ENCODE measurements around the gene LLCFC1.

Gene LLCFC1

DNA sequence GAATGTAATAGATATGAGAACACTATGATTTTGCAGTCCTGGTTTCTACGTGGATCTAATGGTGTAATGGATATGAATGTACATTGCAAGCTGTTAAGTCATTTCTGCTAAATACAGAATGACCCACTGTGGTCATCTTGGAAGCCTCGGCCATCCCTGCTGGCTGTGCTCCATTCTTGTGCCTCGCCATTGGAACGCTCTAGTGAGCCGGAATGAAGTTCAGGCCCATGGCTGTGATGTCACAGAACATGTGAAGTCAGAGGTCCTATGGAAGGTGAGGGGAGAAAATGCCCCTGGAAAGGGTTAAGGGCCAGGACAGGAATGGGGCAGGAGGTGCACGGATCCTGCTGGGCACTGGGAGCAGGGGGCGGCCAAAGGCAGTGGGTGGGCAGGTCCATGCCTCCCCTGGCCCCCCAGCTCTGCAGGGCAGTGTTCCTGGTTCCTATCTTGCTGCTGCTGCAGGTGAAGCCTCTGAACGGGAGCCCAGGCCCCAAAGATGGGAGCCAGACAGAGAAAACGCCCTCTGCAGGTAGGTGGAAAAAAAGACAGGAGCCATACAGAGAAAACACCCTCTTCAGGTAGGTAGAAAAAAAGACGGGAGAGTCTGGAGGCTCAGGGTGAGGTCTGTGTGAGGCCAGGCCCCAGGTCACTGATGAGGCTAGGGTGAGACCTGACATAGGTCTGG, at the start of gene LLCFC1:
TSS of gene LLCFC1 (plus strand) at position 259 of the 685 bp plus-strand sequence. CDS start at position 397, 138 bp downstream.
- Histone ChIP-seq H3K4me3 (no peak within 1 kb of the TSS), H3K4me2 (peak within 1 kb of the TSS; percentile 2; the same call in 1 of the 2 replicates), H3K27ac (no peak within 1 kb of the TSS), H3K27me3 (no peaks in the 10 kb centered on the region), H3K36me3 (no peaks in the 10 kb centered on the region), H3K4me1 (peaks cover 13% of the 10 kb centered on the region), H3K9ac (no peak within 1 kb of the TSS), H4K20me1 (no peaks in the 10 kb centered on the region), H3K9me3 (0 out of 2 replicates have a peak, but pooled peaks cover 6% of the 10 kb centered on the region)
- no peak for TF ChIP-seq Cebpa-rat (IDR thresholded peaks at IDR 0.05)

DNA sequence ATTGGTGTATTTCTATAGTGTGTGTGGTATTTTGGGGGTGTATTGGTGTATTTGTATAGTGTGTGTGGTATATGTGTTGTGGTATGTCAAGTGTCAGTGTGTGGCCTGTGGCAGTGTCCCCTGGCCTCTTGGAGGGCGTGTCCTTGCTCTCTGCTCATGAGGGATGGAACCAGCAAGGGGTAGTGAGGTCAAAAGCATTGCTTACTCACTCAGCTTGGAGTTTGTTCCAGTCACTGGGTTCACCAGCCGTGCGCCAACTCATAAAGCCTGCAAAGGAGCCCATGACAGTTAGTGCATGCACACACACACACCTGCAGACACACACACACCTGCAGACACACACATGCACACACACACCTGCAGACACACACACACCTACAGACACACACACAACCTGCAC, 49.5 kb upstream of the LLCFC1 start:
- H4K20me1 ChIP-seq: no peaks in the 10 kb centered on the region
- no peak overlapping the region for H3K4me3 ChIP-seq
- no peak overlapping the region for H3K9ac ChIP-seq
- no peak overlapping the region for H3K27ac ChIP-seq
- no peak overlapping the region for H3K4me2 ChIP-seq
- no peaks in the 10 kb centered on the region for H3K4me1 ChIP-seq
- no peak for TF ChIP-seq Cebpa-rat (IDR thresholded peaks at IDR 0.05)
- H3K9me3 ChIP-seq: no peaks in the 10 kb centered on the region
- H3K27me3 ChIP-seq: no peaks in the 10 kb centered on the region
- H3K36me3 ChIP-seq: no peaks in the 10 kb centered on the region

DNA sequence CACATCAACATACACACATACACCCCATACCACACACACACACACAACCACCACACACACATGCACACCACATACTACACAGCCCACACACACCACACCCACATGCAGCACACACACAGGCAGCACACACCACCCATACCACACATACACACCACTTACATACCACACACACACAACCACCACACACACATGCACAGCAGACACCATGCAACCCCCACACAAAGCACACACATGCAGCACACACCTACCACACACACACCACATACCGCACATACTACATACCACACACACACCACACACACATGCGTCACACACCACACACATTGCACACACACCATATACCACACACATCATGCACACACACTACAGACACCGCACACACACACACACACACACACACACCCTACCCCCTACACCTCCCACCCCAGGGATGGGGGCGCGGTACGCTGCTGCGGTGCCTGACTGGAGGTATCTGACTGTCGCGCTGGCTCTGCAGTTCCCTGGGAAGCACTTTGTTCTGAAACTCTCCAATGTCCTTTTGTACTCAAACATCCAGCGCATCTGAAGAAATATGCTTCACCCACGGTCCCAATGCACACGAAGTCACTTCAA, 48.3 kb upstream of the LLCFC1 start:
- Histone ChIP-seq H3K36me3 (no peaks in the 10 kb centered on the region), H3K4me1 (no peaks in the 10 kb centered on the region), H4K20me1 (no peaks in the 10 kb centered on the region), H3K4me3 (no peak overlapping the region), H3K4me2 (no peak overlapping the region), H3K27me3 (no peaks in the 10 kb centered on the region), H3K9me3 (no peaks in the 10 kb centered on the region), H3K27ac (no peak overlapping the region), H3K9ac (no peak overlapping the region)
- TF ChIP-seq Cebpa-rat (IDR thresholded peaks at IDR 0.05): no peak

DNA sequence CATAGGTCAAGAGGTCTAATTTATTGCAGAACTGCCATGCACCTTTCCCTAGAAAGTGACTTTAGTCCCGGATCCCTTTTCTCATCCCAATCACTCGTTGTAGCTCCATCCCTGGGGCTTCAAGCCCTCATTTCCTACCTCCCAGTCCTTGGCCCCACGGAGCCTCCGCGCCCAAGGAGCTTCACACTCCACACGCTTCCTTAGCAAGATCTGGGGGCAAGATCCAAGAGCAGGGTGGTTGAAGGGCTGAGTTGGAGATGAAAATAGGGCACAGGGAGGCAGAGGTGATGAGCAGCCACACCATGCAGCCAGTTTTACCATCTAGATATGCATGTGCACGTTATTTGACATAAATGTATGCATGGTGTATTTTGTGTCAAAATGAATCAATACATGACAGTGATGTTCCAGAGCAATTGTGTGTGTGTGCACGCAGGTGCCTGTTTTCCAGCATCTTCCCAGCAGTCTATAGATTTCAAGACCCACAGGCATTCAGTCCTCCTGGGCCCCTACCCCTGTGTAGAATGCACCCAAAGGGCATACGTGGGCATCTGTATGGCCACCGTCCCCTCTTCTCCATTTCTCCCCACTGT, 47.7 kb upstream of the LLCFC1 start:
- Histone ChIP-seq H3K4me1 (no peaks in the 10 kb centered on the region), H3K4me3 (no peak overlapping the region), H3K27ac (no peak overlapping the region), H3K4me2 (no peak overlapping the region), H4K20me1 (no peaks in the 10 kb centered on the region), H3K9me3 (no peaks in the 10 kb centered on the region), H3K36me3 (no peaks in the 10 kb centered on the region), H3K9ac (no peak overlapping the region), H3K27me3 (no peaks in the 10 kb centered on the region)
- TF ChIP-seq Cebpa-rat (IDR thresholded peaks at IDR 0.05): no peak

DNA sequence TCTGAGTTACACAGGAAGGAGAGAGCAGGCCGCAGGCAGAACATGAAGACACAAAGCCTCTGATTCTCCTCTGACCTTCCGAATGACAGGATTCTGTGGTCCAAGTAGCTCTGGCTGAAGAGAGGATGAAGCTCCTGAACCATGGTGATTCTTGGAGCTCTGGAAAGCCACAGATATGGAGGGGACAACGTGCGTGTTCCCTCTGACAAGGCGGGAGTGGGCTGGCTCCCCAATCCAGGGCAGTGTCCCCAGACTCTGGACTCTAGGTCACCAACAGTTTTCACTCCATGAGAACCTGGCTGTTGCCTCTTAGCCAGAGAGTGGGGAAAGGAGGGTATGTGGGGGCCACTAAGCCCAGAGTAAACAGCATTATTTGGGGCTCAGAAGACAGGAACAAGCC, 46.3 kb upstream of the LLCFC1 start:
- no peak for TF ChIP-seq Cebpa-rat (IDR thresholded peaks at IDR 0.05)
- no peak overlapping the region for H3K4me3 ChIP-seq
- H3K36me3 ChIP-seq: no peaks in the 10 kb centered on the region
- no peaks in the 10 kb centered on the region for H3K4me1 ChIP-seq
- no peak overlapping the region for H3K9ac ChIP-seq
- no peaks in the 10 kb centered on the region for H4K20me1 ChIP-seq
- no peak overlapping the region for H3K4me2 ChIP-seq
- H3K27ac ChIP-seq: no peak overlapping the region
- no peaks in the 10 kb centered on the region for H3K9me3 ChIP-seq
- no peaks in the 10 kb centered on the region for H3K27me3 ChIP-seq

DNA sequence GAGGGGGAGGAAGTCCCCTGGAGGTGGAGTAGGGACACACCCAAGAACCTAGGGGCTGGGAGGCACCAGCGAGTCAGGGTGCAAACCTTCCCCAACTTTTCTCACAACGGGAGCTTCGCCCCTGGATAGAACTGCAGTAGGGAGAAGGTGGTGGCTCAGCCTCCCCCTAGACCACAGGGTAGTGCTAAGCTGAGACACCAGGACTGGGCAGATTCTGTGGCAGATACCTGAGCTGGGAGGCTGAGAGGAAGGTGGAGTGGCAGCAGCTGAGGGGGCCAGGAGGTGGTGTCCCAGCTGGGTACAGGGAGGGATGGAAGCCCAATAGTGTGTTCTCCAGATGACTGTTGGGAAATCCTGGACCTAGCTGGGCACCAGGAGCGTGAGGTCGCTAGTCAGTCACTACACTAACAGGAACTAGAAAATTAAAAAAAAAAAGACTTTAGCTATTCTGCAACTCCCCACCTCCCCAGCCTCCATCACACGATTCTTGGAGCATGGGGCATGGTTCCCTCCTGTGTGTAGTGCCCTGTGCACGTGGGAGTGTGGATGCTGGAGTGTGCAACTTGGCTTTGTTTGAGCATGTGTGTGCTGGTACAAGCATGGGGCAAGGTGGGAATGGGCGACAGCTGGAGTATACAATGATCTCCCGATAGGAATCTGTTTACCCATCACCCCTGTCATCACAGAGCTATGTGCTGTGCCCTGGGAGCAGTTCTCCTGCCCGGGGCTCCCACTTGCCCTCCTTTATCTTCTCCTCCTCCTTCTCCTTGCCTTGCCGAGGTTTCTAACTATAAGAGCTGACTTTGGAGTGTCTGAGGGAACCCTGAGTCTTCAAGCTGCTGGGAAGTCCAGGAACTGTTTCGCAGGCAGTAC, 44.9 kb upstream of the LLCFC1 start:
- Histone ChIP-seq H3K4me2 (no peak overlapping the region), H4K20me1 (no peaks in the 10 kb centered on the region), H3K27ac (no peak overlapping the region), H3K36me3 (no peaks in the 10 kb centered on the region), H3K27me3 (no peaks in the 10 kb centered on the region), H3K4me3 (no peak overlapping the region), H3K9me3 (no peaks in the 10 kb centered on the region), H3K4me1 (no peaks in the 10 kb centered on the region), H3K9ac (no peak overlapping the region)
- no peak for TF ChIP-seq Cebpa-rat (IDR thresholded peaks at IDR 0.05)

DNA sequence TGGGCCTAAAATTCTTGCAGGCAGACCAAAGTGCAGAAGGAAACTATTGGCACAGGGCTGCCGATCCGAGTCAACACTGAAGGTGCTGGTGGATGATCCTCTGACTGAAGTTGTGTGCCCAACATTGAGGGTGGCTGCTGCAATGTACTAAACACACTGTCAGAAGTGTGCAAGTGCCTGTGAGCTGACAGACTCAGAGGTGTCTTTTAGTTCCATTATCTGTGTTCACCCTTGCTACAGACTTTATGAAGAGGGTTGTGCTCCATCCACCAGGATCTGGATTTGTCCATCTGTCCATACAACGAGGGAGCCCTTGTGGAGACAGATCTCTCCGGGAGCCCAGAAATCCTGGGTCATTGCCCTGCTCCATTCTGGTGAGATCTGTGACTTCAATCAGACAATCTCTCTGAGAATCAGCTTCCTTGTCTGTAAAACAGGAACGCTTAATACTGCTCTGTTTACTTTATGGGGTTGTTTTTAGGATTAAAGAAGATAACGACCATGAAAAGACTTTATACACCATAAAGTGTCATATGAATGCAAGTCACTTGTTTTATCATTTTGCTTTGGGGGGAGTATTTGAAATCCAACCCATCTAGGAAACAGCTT, 44.2 kb upstream of the LLCFC1 start:
- no peaks in the 10 kb centered on the region for H4K20me1 ChIP-seq
- no peak overlapping the region for H3K4me2 ChIP-seq
- H3K4me1 ChIP-seq: no peaks in the 10 kb centered on the region

DNA sequence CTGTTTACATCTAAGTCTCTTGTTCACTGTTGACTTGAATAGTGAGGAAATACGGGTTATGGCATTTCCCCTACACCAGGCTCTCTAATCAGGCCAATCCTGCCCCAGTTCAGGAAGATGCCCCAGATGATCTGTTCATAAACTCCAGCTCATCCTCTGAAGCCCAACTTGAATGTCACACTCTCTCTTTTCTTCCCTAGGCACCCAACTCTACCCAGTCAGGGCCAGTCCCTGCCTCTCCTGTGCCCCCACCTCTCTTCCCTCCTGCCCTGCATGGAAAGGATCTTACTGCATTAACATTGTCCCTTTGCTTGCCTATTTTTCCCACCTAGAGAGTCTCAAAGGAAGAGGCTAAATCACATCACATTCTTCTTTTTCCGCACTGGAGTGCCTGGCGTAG, 43.1 kb upstream of the LLCFC1 start:
- Histone ChIP-seq H3K4me2 (no peak overlapping the region), H3K9me3 (no peaks in the 10 kb centered on the region), H3K27me3 (no peaks in the 10 kb centered on the region), H3K4me3 (no peak overlapping the region), H3K4me1 (no peaks in the 10 kb centered on the region), H3K36me3 (no peaks in the 10 kb centered on the region), H3K9ac (no peak overlapping the region), H3K27ac (no peak overlapping the region), H4K20me1 (no peaks in the 10 kb centered on the region)
- TF ChIP-seq Cebpa-rat (IDR thresholded peaks at IDR 0.05): no peak

More for the DNA sequence above, 44.2 kb upstream of the LLCFC1 start:
- no peak overlapping the region for H3K9ac ChIP-seq
- no peaks in the 10 kb centered on the region for H3K9me3 ChIP-seq
- no peak overlapping the region for H3K27ac ChIP-seq
- H3K27me3 ChIP-seq: no peaks in the 10 kb centered on the region
- H3K36me3 ChIP-seq: no peaks in the 10 kb centered on the region
- no peak overlapping the region for H3K4me3 ChIP-seq
- TF ChIP-seq Cebpa-rat (IDR thresholded peaks at IDR 0.05): no peak

DNA sequence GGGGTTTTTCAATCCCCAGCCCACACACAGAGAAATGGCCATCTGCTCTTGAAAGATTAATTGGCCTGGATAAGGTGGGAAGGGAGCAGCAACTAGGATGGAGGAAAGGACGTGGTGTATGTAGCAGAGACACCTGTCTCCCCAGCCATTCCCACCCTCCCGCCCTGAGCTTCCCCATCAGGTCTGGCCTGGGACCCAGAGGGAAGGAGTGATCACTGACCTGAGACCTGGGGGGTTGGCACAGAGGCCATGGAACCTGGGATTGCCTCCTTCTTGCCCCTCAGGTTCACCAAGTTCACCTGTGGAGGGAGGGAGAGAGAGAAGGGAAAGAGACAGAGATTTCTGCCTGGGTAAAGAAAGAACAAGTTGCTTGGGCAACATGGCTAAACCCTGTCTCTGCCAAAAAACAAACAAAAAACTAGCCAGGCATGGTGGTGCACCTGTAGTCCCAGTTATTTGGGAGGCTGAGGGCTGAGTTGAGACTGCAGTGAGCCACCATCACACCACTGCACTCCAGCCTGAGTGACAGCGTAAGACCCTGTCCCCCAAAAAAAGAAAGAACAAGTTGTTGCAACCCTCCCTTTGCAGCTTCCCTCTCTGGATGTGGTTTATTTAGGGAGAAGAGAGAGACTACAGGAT, 42.4 kb upstream of the LLCFC1 start:
- no peak overlapping the region for H3K4me3 ChIP-seq
- no peaks in the 10 kb centered on the region for H4K20me1 ChIP-seq
- TF ChIP-seq Cebpa-rat (IDR thresholded peaks at IDR 0.05): no peak
- H3K27me3 ChIP-seq: no peaks in the 10 kb centered on the region
- H3K4me2 ChIP-seq: no peak overlapping the region
- no peaks in the 10 kb centered on the region for H3K36me3 ChIP-seq
- no peaks in the 10 kb centered on the region for H3K4me1 ChIP-seq
- no peak overlapping the region for H3K27ac ChIP-seq
- no peak overlapping the region for H3K9ac ChIP-seq
- no peaks in the 10 kb centered on the region for H3K9me3 ChIP-seq

All from BLaER1 (cell line).